Spleen (tissue), 11 donors: ENCODE results near the gene CCDC61. TPM values are rescaled to one million over a fixed set of nuclear protein-coding genes. Genes with fewer than 3 reads are reported as not detected.
A peak's percentile ranks its signal among the peaks of the same experiment; 100 is the strongest.

Experiments used
- DNase-seq: peaks from one replicate; pipeline ENCODE4 v3.0.0-alpha.2; 2020
- H3K27ac ChIP-seq, 8 donors: fragments of 200-600 bp; sonication (generic) in 7 of 8; 1 replicate in 4 of 8; 2 replicates in 4 of 8; pipeline versions ENCODE4 v1.5.0 to v1.8.0; 2016 to 2021; ENCODE audit warnings: inconsistent platforms in 4 of 8, mild to moderate bottlenecking in 4 of 8, moderate library complexity in 1 of 8
- H3K27me3 ChIP-seq, 7 donors: fragments of 200-600 bp; sonication (generic) in 6 of 7; replicated peaks in 1 of 7; 1 replicate in 4 of 7; 2 replicates in 3 of 7; pipeline versions ENCODE4 v1.5.0 to v1.8.0; 2016 to 2021; ENCODE audit warnings: inconsistent platforms in 3 of 7, mild to moderate bottlenecking in 1 of 7
- H3K36me3 ChIP-seq, 6 donors: fragments of 200-600 bp; sonication (generic) in 5 of 6; 1 replicate in 4 of 6; 2 replicates in 2 of 6; pipeline versions ENCODE4 v1.5.0 to v1.8.0; 2016 to 2021; ENCODE audit warnings: inconsistent platforms in 2 of 6
- H3K4me1 ChIP-seq, 6 donors: fragments of 200-600 bp; sonication (generic) in 5 of 6; 1 replicate in 3 of 6; 2 replicates in 3 of 6; pipeline versions ENCODE4 v1.5.0 to v1.8.0; 2016 to 2021; ENCODE audit warnings: inconsistent platforms in 3 of 6
- H3K4me3 ChIP-seq, 8 donors: fragments of 200-600 bp; sonication (generic) in 7 of 8; 1 replicate in 4 of 8; 2 replicates in 4 of 8; pipeline versions ENCODE4 v1.5.0 to v1.8.0; 2016 to 2021; ENCODE audit warnings: inconsistent platforms in 4 of 8, mild to moderate bottlenecking in 4 of 8, moderate library complexity in 2 of 8
- H3K9me3 ChIP-seq, 8 donors: fragments of 200-600 bp; sonication (generic) in 7 of 8; 1 replicate in 4 of 8; 2 replicates in 4 of 8; pipeline versions ENCODE4 v1.5.0 to v1.8.0; 2016 to 2021; ENCODE audit warnings: inconsistent platforms in 4 of 8
- CTCF ChIP-seq, 11 experiments: fragments of 200-600 bp in 7 of 11; fragments of 450-650 bp in 4 of 11; sonication (generic) in 4 of 11; IDR thresholded peaks in 8 of 11; conservative IDR thresholded peaks in 3 of 11; 1 replicate in 7 of 11; 2 replicates in 4 of 11; pipeline versions ENCODE4 v1.4.0 to v1.8.0; 2016 to 2021; ENCODE audit warnings: antibody characterized with exemption in 11 of 11, inconsistent platforms in 4 of 11, mild to moderate bottlenecking in 1 of 11
- POLR2A ChIP-seq, 3 donors: fragments of 450-650 bp; IDR thresholded peaks; one replicate each; pipeline ENCODE4 v1.5.1; 2017; ENCODE audit warnings: antibody characterized with exemption in 3 of 3, mild to moderate bottlenecking in 1 of 3
- POLR2AphosphoS5 ChIP-seq, 3 donors: sonication (generic); formaldehyde crosslinking; IDR thresholded peaks; one replicate each; pipeline ENCODE4 v1.5.1; 2017; ENCODE audit warnings: antibody characterized with exemption in 3 of 3
- WGBS, 5 donors: extraction: QIAGEN DNeasy Blood & Tissue Kit in 3 of 5; methylation state at CpG; one replicate each; pipeline versions ENCODE4 v1.1.5 to v1.1.7; 2013 to 2018; 5-methylcytosine and 5-hydroxymethylcytosine counted together
- intact Hi-C: fragments of 100-400 bp; cut with DNase I; formaldehyde crosslinking; loops from one replicate; pipeline ENCODE4 v1.15.0; 2023; ENCODE audit warnings: low total_unique reads
- polyA plus RNA-seq, 3 donors: library from polyadenylated mRNA; stranded (reverse); fragments of 200-250 nt; gene quantifications; one replicate each; pipeline ENCODE4 v1.2.1, GENCODE V29; 2013
- total RNA-seq, 7 donors: library from RNA; depleted of rRNA in 3 of 7; stranded (reverse); fragments of >200 nt in 3 of 7; fragmentation: NEBNext Ultra II Directional in 4 of 7; extraction: Animal tissue kit (Norgen Biotek cat#: 25700) in 4 of 7; gene quantifications; one replicate each; pipeline versions ENCODE4 v1.1.0 to v1.2.1, GENCODE V29; 2016 to 2021
- donor health status: healthy with polysubstance abuse.
- donor health status: DM: no; HTN: no; CAD: no; lungs with moderate emphysema.
- donor health status: DM: no; HTN: no; CAD: no.
- donor health status: Bipolar disorder and iron deficiency.
- donor health status: healthy.
- donor health status: DM: no; HTN: no; CAD: no.
- donor health status: DM: yes; HTN: yes; CAD: no.

CCDC61 gene
- total and polyA plus RNA-seq, 10 donors = 5.0 to 24.6 (median 16.7) TPM

- intact Hi-C loops = no loop called here
- TF ChIP-seq POLR2AphosphoS5 (IDR thresholded peaks at IDR 0.05) (no peak), POLR2A (IDR thresholded peaks at IDR 0.05) (no peak), CTCF (IDR thresholded peaks at IDR 0.05 in 8 of 11, conservative IDR thresholded peaks at IDR 0.05 in 3 of 11) (no peak)
- Histone ChIP-seq H3K36me3 (peaks cover 0 to 29% (median 6%) of the 10 kb centered on the region in 6 donors), H3K4me1 (peaks cover 11 to 50% (median 38%) of the 10 kb centered on the region in 6 donors), H3K9me3 (no peaks in the 10 kb centered on the region), H3K27ac (no peak overlapping the region), H3K27me3 (peaks cover 0 to 19% (median 0%) of the 10 kb centered on the region in 7 donors), H3K4me3 (no peak overlapping the region)
- WGBS, 5 donors = 86 to 93% (median 89%) methylated on average over 4 of the region's 4 CpGs
- DNase-seq = no peak
These were observed 3.6 kb downstream of the CCDC61 start for GRCh38 chr19:45998834-45999233.

GRCh38 chr19:45999653-46000121, 4.4 kb downstream of the CCDC61 start:
- DNase-seq = no peak
- WGBS, 5 donors = 20 to 34% (median 25%) methylated on average over 14 of the region's 14 CpGs
- H3K4me3 ChIP-seq = peak overlapping the region in 1 of 8 donors; percentile 59
- peaks cover 0 to 19% (median 0%) of the 10 kb centered on the region in 7 donors for H3K27me3 ChIP-seq
- intact Hi-C loops = no loop called here
- peaks cover 7 to 46% (median 31%) of the 10 kb centered on the region in 6 donors for H3K4me1 ChIP-seq
- H3K27ac ChIP-seq = no peak overlapping the region
- TF ChIP-seq POLR2A (IDR thresholded peaks at IDR 0.05) (no peak), POLR2AphosphoS5 (IDR thresholded peaks at IDR 0.05) (no peak), CTCF (IDR thresholded peaks at IDR 0.05 in 8 of 11, conservative IDR thresholded peaks at IDR 0.05 in 3 of 11) (no peak)
- peaks cover 0 to 35% (median 6%) of the 10 kb centered on the region in 6 donors for H3K36me3 ChIP-seq
- H3K9me3 ChIP-seq = no peaks in the 10 kb centered on the region

GRCh38 chr19:46000491-46001246, 5.4 kb downstream of the CCDC61 start:
- 4 to 7% (median 5%) methylated on average over 26 to 34 of the region's 34 CpGs for WGBS, 5 donors
- peaks cover 0 to 19% (median 0%) of the 10 kb centered on the region in 7 donors for H3K27me3 ChIP-seq

More at GRCh38 chr19:46000491-46001246, 5.4 kb downstream of the CCDC61 start:
- Histone ChIP-seq H3K4me3 (peak overlapping the region in 4 of 8 donors; percentile 8 to 59 (median 25)), H3K27ac (no peak overlapping the region), H3K9me3 (no peaks in the 10 kb centered on the region), H3K4me1 (peaks cover 6 to 40% (median 28%) of the 10 kb centered on the region in 6 donors), H3K36me3 (peaks cover 0 to 35% (median 6%) of the 10 kb centered on the region in 6 donors)
- DNase-seq = peak; percentile 83
- no peak for TF ChIP-seq CTCF (IDR thresholded peaks at IDR 0.05 in 8 of 11, conservative IDR thresholded peaks at IDR 0.05 in 3 of 11)
- TF ChIP-seq POLR2A (IDR thresholded peaks at IDR 0.05) = no peak
- TF ChIP-seq POLR2AphosphoS5 (IDR thresholded peaks at IDR 0.05) = no peak
- intact Hi-C loops = no loop called here
